Keratinocyte (primary cell): ENCODE data around the gene ALG14. TPM values are rescaled to one million over a fixed set of nuclear protein-coding genes. Genes with fewer than 3 reads are reported as not detected.

Experiments
- DNase-seq: peaks from one replicate; pipeline ENCODE4 v3.0.0-alpha.2; 2011; ENCODE audit warnings: low read depth, missing footprints, low spot score
- FAIRE-seq: peaks from 2 replicates; lab custom pipeline; 2011; peaks lifted over from hg19 to GRCh38; lab: Jason Lieb, UNC
- H2AFZ ChIP-seq: 2 replicates; pipeline ENCODE4 v1.6.0; 2012; ENCODE audit warnings: low read length, control low read depth, inconsistent platforms; ENCODE audit not compliant: control insufficient read depth
- H3K27ac ChIP-seq: 2 replicates; pipeline ENCODE4 v1.5.1; 2011; ENCODE audit warnings: low read length; ENCODE audit not compliant: control insufficient read depth, insufficient read depth
- H3K27me3 ChIP-seq: 3 replicates; pipeline ENCODE4 v1.6.0; 2011; ENCODE audit warnings: low read length; ENCODE audit not compliant: control insufficient read depth, insufficient read depth; ENCODE audit errors: extremely low read depth
- H3K36me3 ChIP-seq, 2 experiments: 2 replicates in 1 of 2; 3 replicates in 1 of 2; pipeline ENCODE4 v1.5.1; 2011; ENCODE audit warnings: low read length in 2 of 2, mild to moderate bottlenecking in 1 of 2; ENCODE audit not compliant: control insufficient read depth in 2 of 2, insufficient read depth in 2 of 2; ENCODE audit errors: extremely low read depth in 1 of 2
- H3K4me1 ChIP-seq: 3 replicates; pipeline ENCODE4 v1.5.1; 2011; ENCODE audit warnings: low read length; ENCODE audit not compliant: control insufficient read depth, insufficient read depth; ENCODE audit errors: extremely low read depth
- H3K4me2 ChIP-seq: 3 replicates; pipeline ENCODE4 v1.6.0; 2011; ENCODE audit warnings: low read depth, low read length; ENCODE audit not compliant: control insufficient read depth, insufficient read depth; ENCODE audit errors: extremely low read depth
- H3K4me3 ChIP-seq, 3 experiments: fragments of 200-600 bp in 1 of 3; sonication (generic) in 1 of 3; 2 replicates in 2 of 3; 3 replicates in 1 of 3; pipeline ENCODE4 v1.5.1; 2011 to 2016; ENCODE audit warnings: low read length in 3 of 3, mild to moderate bottlenecking in 3 of 3, control low read depth in 2 of 3, inconsistent platforms in 1 of 3, low read depth in 1 of 3, mixed read lengths in 1 of 3, mixed run types in 1 of 3, moderate library complexity in 1 of 3; ENCODE audit not compliant: control insufficient read depth in 2 of 3, insufficient read depth in 2 of 3; ENCODE audit errors: extremely low read depth in 1 of 3
- H3K79me2 ChIP-seq: 2 replicates; pipeline ENCODE4 v1.6.0; 2012; ENCODE audit warnings: low read length; ENCODE audit not compliant: control insufficient read depth, insufficient read depth
- H3K9ac ChIP-seq: 3 replicates; pipeline ENCODE4 v1.6.0; 2011; ENCODE audit warnings: low read length; ENCODE audit not compliant: control insufficient read depth, insufficient read depth; ENCODE audit errors: extremely low read depth
- H3K9me1 ChIP-seq: 3 replicates; pipeline ENCODE4 v1.6.0; 2011; ENCODE audit warnings: low read length; ENCODE audit not compliant: control insufficient read depth, insufficient read depth; ENCODE audit errors: extremely low read depth
- H3K9me3 ChIP-seq: 2 replicates; pipeline ENCODE4 v1.5.1; 2012; ENCODE audit warnings: low read depth, low read length; ENCODE audit not compliant: control insufficient read depth
- H4K20me1 ChIP-seq: 3 replicates; pipeline ENCODE4 v1.6.0; 2011; ENCODE audit warnings: low read length; ENCODE audit not compliant: control insufficient read depth, insufficient read depth; ENCODE audit errors: extremely low read depth
- CTCF ChIP-seq, 3 experiments: IDR thresholded peaks in 1 of 3; conservative IDR thresholded peaks in 1 of 3; optimal IDR thresholded peaks in 1 of 3; 2 replicates in 2 of 3; 3 replicates in 1 of 3; pipeline versions ENCODE3 to v1.5.1; 2011; ENCODE audit warnings: low read length in 3 of 3, mild to moderate bottlenecking in 3 of 3, moderate library complexity in 2 of 3, control low read depth in 1 of 3, inconsistent platforms in 1 of 3; ENCODE audit not compliant: insufficient read depth in 2 of 3; ENCODE audit errors: extremely low read depth in 1 of 3
- EZH2 ChIP-seq: IDR thresholded peaks from one replicate; pipeline ENCODE4 v1.6.1; 2012; ENCODE audit warnings: inconsistent platforms, mild to moderate bottlenecking, low read length, moderate library complexity
- dilution Hi-C: fragments of 300-500 bp; cut with MboI; formaldehyde crosslinking; loops from one replicate; pipeline ENCODE4 v1.7.0; 2020; ENCODE audit warnings: low sequenced_read_pairs; ENCODE audit not compliant: extremely low pct_ligation_motif_present
- polyA plus RNA-seq, 5 experiments: library from polyadenylated mRNA; depleted of rRNA in 3 of 5; stranded (reverse) in 3 of 5; stranded (forward) in 1 of 5; unstranded in 1 of 5; fragments of >200 nt; gene quantifications; 1 replicate in 1 of 5; 2 replicates in 3 of 5; 3 replicates in 1 of 5; pipeline versions ENCODE4 v1.2.1 to v1.2.3, GENCODE V29; 2011 to 2012; ENCODE audit warnings: missing spikeins in 2 of 5, low read depth in 1 of 5, low replicate concordance in 1 of 5

ALG14 gene
- polyA plus RNA-seq, 1 donor (not counting 4 experiments of a cell fraction or from before 2014, with no cell fraction given) = 4.6 TPM

- Histone ChIP-seq H2AFZ (peak overlapping the region; percentile 99), H3K4me1 (peaks cover 7% of the 10 kb centered on the region), H3K79me2 (no peaks in the 10 kb centered on the region), H3K27me3 (no peaks in the 10 kb centered on the region), H4K20me1 (no peaks in the 10 kb centered on the region), H3K4me3 (peak overlapping the region; percentile 72 to 87 (median 82)), H3K9ac (peak overlapping the region; percentile 80), H3K4me2 (peak overlapping the region; percentile 97), H3K9me1 (no peaks in the 10 kb centered on the region), H3K36me3 (no peaks in the 10 kb centered on the region), H3K9me3 (no peaks in the 10 kb centered on the region), H3K27ac (peak overlapping the region; percentile 82)
- FAIRE-seq (no peak), DNase-seq (no peak)
- dilution Hi-C loops = no loop called here
- no peak for TF ChIP-seq CTCF (optimal IDR thresholded peaks at IDR 0.05 in 1 of 3, IDR thresholded peaks at IDR 0.05 in 1 of 3, conservative IDR thresholded peaks at IDR 0.05 in 1 of 3; ENCODE audit: extremely low read depth in 1 of 3, insufficient read depth in 2 of 3, low read length in 3 of 3)
- no peak for TF ChIP-seq EZH2
Observed at GRCh38 chr1:95072117-95072516, 634 bp downstream of the ALG14 start.

GRCh38 chr1:95071539-95071938 lies 1.2 kb downstream of the ALG14 start:
- DNase-seq (no peak), FAIRE-seq (no peak)
- peak overlapping the region; percentile 97 for H3K4me2 ChIP-seq
- H3K36me3 ChIP-seq = no peaks in the 10 kb centered on the region
- peak overlapping the region; percentile 82 for H3K27ac ChIP-seq
- no peaks in the 10 kb centered on the region for H3K9me1 ChIP-seq
- H3K9ac ChIP-seq = peak overlapping the region; percentile 80
- peaks cover 7% of the 10 kb centered on the region for H3K4me1 ChIP-seq
- no peaks in the 10 kb centered on the region for H3K9me3 ChIP-seq
- TF ChIP-seq EZH2 (no peak), CTCF (optimal IDR thresholded peaks at IDR 0.05 in 1 of 3, IDR thresholded peaks at IDR 0.05 in 1 of 3, conservative IDR thresholded peaks at IDR 0.05 in 1 of 3; ENCODE audit: extremely low read depth in 1 of 3, insufficient read depth in 2 of 3, low read length in 3 of 3) (no peak)
- H2AFZ ChIP-seq = no peak overlapping the region
- no peaks in the 10 kb centered on the region for H4K20me1 ChIP-seq
- dilution Hi-C loops = no loop called here
- no peaks in the 10 kb centered on the region for H3K27me3 ChIP-seq
- no peaks in the 10 kb centered on the region for H3K79me2 ChIP-seq
- peak overlapping the region in 2 of 3 experiments; percentile 82 to 87 for H3K4me3 ChIP-seq
